AG04449 (cell line): Measurements from ENCODE around the gene TNFSF15.

ENCODE experiments used
- CTCF ChIA-PET: fragments of 350-600 bp; formaldehyde crosslinking; extraction: SDS; loops from one replicate; lab custom pipeline; 2021; ENCODE audit warnings: antibody characterized with exemption; lab: Yijun Ruan, JAX
- POLR2A ChIA-PET: fragments of 400-600, 350-600 bp; formaldehyde crosslinking; extraction: SDS; loops from one replicate; lab custom pipeline; 2020; ENCODE audit warnings: antibody characterized with exemption, inconsistent platforms; lab: Yijun Ruan, JAX
- DNase-seq: peaks from one replicate; pipeline ENCODE4 v3.0.0-alpha.2; 2010; ENCODE audit warnings: low read depth, low spot score
- H3K4me3 ChIP-seq: 2 replicates; pipeline ENCODE4 v1.5.1; 2011; ENCODE audit warnings: low read depth, mild to moderate bottlenecking, control low read depth, low read length
- TF ChIP-seq, protein P1 (sequence below): IDR thresholded peaks from one replicate; pipeline ENCODE4 v1.5.1; 2011; ENCODE audit warnings: mild to moderate bottlenecking, moderate library complexity, low read length, control low read depth, inconsistent platforms; ENCODE audit not compliant: insufficient read depth; ENCODE audit errors: missing control alignments

TNFSF15 gene

DNA sequence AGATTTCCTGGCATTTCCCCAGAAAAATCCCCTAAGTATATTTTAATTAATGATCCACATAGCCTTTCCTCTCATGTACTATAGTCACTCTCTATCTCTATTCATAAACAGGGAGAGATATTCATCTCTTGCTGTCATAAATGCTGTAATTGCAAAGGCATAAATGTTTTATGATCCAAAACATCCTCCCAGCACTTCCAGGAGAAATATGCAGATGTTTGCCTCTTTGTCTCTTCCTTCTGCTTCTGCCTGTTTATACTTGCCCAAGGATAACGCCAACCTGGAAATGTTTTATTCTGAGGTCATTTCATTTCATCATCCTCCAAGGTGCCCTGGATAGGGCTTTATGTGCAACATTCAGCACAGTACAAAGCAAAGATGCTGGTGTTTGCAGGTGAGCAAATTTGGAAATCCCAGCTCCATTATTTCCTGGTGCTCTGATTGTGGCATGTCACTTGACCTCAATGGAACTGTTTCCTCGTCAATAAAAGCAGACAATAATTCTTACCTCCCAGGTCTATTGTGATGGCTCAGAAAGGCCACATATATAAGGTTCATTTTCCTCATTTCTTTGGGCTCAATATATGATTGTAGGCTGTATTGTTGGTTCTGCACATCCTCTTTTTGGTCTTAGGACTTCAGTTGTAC lies 6.9 kb downstream of the TNFSF15 start:
- ChIA-PET POLR2A (no interaction called here), CTCF (interaction anchor here (1.6 kb wide), 1 partner anchor 24 kb away, joined by 5 read pairs; no protein-coding TSS in a partner anchor)
- DNase-seq = no peak
- TF ChIP-seq, protein P1, sequence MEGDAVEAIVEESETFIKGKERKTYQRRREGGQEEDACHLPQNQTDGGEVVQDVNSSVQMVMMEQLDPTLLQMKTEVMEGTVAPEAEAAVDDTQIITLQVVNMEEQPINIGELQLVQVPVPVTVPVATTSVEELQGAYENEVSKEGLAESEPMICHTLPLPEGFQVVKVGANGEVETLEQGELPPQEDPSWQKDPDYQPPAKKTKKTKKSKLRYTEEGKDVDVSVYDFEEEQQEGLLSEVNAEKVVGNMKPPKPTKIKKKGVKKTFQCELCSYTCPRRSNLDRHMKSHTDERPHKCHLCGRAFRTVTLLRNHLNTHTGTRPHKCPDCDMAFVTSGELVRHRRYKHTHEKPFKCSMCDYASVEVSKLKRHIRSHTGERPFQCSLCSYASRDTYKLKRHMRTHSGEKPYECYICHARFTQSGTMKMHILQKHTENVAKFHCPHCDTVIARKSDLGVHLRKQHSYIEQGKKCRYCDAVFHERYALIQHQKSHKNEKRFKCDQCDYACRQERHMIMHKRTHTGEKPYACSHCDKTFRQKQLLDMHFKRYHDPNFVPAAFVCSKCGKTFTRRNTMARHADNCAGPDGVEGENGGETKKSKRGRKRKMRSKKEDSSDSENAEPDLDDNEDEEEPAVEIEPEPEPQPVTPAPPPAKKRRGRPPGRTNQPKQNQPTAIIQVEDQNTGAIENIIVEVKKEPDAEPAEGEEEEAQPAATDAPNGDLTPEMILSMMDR = no peak
- H3K4me3 ChIP-seq = no peak overlapping the region

DNA sequence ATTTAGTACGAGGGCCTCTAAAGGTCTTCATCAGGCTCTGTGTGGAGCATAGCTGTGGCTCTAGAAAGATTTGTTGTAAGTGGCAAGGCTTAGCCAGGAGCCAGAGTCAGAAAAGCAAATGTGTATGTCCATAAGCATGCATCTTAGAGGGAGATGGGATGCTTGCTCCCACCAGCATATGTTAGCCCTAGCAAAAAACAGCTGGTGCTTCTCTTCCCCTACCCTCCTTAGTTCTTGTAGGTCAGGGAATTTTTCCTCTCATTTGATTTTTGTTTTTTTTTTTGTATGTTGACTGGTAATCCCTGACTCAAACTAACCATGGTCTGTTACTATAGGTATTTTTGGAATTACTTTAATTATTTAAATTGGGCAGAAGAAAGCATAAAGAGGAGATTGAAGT lies 7.7 kb downstream of the TNFSF15 start:
- CTCF ChIA-PET = interaction anchor here (0.7 kb wide), 1 partner anchor 39 kb away, joined by 3 read pairs; no protein-coding TSS in a partner anchor

DNA sequence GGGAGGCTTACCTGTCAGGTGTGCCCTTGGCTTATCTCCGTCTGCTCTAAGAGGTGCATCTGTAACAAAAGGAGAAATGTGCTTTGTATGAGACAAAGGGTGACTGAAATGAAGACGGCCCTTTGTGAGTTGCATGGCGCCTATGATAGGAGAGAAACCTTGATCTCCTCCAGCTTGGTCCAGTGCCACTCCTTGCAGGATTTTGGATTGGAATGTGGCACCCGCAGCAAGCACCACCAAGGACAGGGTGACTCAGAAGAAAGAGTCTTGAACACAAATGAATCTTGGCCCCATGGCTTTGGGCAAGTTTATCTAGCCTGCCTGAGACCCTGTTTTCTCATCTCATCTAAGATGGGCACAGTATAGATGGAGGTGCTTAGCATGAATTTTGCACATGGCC lies 13.4 kb downstream of the TNFSF15 start:
- TF ChIP-seq, protein P1 = no peak
- ChIA-PET POLR2A (no interaction called here), CTCF (no interaction called here)
- no peak overlapping the region for H3K4me3 ChIP-seq
- DNase-seq = no peak

More for the DNA sequence above, 7.7 kb downstream of the TNFSF15 start:
- DNase-seq = no peak
- TF ChIP-seq, protein P1 = no peak
- POLR2A ChIA-PET = no interaction called here
- H3K4me3 ChIP-seq = no peak overlapping the region

DNA sequence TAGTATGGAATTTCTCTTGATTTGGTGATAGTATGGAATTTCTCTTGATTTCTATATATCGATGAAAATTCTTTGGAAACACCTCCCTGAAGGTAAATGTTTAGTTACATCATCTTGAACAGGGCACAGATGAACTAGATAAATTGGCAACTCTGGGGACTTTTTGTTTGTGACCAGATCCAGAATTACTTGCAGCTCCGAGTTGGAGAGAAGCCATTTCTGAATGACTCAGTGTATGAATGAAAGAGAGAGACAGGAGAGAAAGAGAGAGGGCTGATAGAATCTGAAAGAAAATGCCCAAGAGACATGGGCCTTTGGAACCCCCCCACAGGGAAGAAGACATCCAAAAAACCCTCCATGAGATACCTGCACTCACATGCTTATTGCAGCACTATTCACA lies 14.1 kb downstream of the TNFSF15 start:
- TF ChIP-seq, protein P1 = no peak
- POLR2A ChIA-PET = no interaction called here
- CTCF ChIA-PET = no interaction called here
- no peak overlapping the region for H3K4me3 ChIP-seq
- DNase-seq = no peak

DNA sequence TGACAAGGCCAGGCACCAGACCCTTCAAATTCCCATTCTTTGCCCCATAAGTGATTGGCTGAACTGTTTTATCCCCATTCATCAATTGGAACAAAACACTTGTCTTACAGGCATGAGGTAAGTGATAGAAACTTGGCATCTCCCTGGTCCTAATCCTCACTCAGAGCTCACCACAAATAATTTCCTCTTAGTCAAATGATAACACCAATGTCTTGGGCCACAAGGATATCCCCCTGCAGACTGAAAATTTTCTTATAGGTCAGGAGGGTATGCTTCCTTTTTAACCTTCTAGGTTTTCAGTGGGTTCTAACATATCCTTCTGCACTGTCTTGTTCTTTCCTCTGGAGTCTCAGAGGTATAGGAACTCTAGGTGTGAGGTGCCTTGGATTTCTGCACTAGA lies 14.5 kb downstream of the TNFSF15 start:
- ChIA-PET POLR2A (no interaction called here), CTCF (no interaction called here)
- H3K4me3 ChIP-seq = no peak overlapping the region
- TF ChIP-seq, protein P1 = no peak
- no peak for DNase-seq

DNA sequence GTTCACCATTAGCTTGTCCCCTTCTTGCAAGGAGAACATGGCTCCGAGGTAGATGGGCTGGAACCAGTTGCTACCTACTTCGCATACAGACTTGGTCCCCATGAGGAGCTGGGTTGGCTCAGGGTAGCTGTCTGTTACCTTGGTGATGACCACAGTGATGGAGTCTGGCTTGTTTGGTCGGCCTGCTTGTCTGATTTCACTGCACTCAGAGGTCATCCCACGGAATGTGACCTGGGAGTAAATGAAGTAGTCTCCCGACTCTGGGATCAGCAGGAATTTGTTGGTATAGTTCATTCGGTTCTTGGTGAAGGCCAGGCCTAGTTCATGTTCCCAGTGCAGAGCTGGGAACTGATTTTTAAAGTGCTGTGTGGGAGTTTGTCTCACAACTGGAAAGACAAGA lies 15.3 kb downstream of the TNFSF15 start:
- H3K4me3 ChIP-seq = no peak overlapping the region
- CTCF ChIA-PET = interaction anchor here (0.8 to 1.5 kb wide), 2 partner anchors 116 to 119 kb away, joined by 3 to 4 read pairs; no protein-coding TSS in a partner anchor
- POLR2A ChIA-PET = no interaction called here
- DNase-seq = no peak
- TF ChIP-seq, protein P1 = no peak
